Measurements from ENCODE around the gene CNOT3. TPM values are rescaled to one million over a fixed set of nuclear protein-coding genes. Genes with fewer than 3 reads are reported as not detected.

The CNOT3 gene
- total RNA-seq, 2 donors from 2014 or later = 59.8 to 73.8 TPM

Other genes with a start within 250 kb of the CNOT3 start
- not detected for gene CACNG7, start 228.5 kb upstream of the CNOT3 start, total RNA-seq
- gene CACNG8, start 174.8 kb upstream of the CNOT3 start, total RNA-seq = 1 to 10 TPM in 1 of 2 donors, not detected in 1; 1.7 TPM
- gene CACNG6, start 146.1 kb upstream of the CNOT3 start, total RNA-seq = under 1 TPM in 1 of 2 donors, not detected in 1; 0.53 TPM
- not detected for gene VSTM1, start 73.9 kb upstream of the CNOT3 start, total RNA-seq
- gene TARM1, start 56.4 kb upstream of the CNOT3 start, total RNA-seq = not detected
- 1 to 10 TPM in 1 of 2 donors, under 1 TPM in 1; 0.86 to 1.1 TPM for gene OSCAR, start 37.0 kb upstream of the CNOT3 start, total RNA-seq
- 10 to 100 TPM; 70.7 to 78.5 TPM for gene NDUFA3, start 34.9 kb upstream of the CNOT3 start, total RNA-seq
- 10 to 100 TPM; 48.3 to 51.7 TPM for gene TFPT, start 22.1 kb upstream of the CNOT3 start, total RNA-seq
- gene PRPF31, start 22.0 kb upstream of the CNOT3 start, total RNA-seq = 100 to 1,000 TPM in 1 of 2 donors, 10 to 100 TPM in 1; 89.5 to 110 TPM
- 1 to 10 TPM; 5.0 to 7.5 TPM for gene LENG1, start 22.0 kb downstream of the CNOT3 start, total RNA-seq
- 1 to 10 TPM in 1 of 2 donors, not detected in 1; 1.2 TPM for gene TMC4, start 35.4 kb downstream of the CNOT3 start, total RNA-seq
- gene MBOAT7, start 51.8 kb downstream of the CNOT3 start, total RNA-seq = 10 to 100 TPM; 24.2 to 56.5 TPM
- 10 to 100 TPM; 15.5 to 26.2 TPM for gene TSEN34, start 53.5 kb downstream of the CNOT3 start, total RNA-seq
- gene RPS9, start 63.1 kb downstream of the CNOT3 start, total RNA-seq = 1,000 to 10,000 TPM in 1 of 2 donors, 100 to 1,000 TPM in 1; 774 to 1,402 TPM
- gene LILRB3, start 85.2 kb downstream of the CNOT3 start, total RNA-seq = under 1 TPM; 0.43 to 0.47 TPM
- gene LILRA6, start 105.0 kb downstream of the CNOT3 start, total RNA-seq = under 1 TPM in 1 of 2 donors, not detected in 1; 0.47 TPM
- gene LILRB5, start 119.5 kb downstream of the CNOT3 start, total RNA-seq = not detected
- gene LILRB2, start 143.3 kb downstream of the CNOT3 start, total RNA-seq = 1 to 10 TPM in 1 of 2 donors, not detected in 1; 1.5 TPM
- gene LILRA5, start 175.4 kb downstream of the CNOT3 start, total RNA-seq = not detected
- gene LILRA4, start 201.4 kb downstream of the CNOT3 start, total RNA-seq = not detected
- 10 to 100 TPM; 40.5 to 60.2 TPM for gene LAIR1, start 227.2 kb downstream of the CNOT3 start, total RNA-seq

Measured in natural killer cell treated with Interleukin-12 subunit alpha and Interleukin-12 subunit beta and Interleukin-15 and Interleukin-18, amount 100 ng/mL, for 72 hours (primary cell).